GM12878 (cell line): ENCODE results near the gene PHLDB3. TPM values are rescaled to one million over a fixed set of nuclear protein-coding genes. Genes with fewer than 3 reads are reported as not detected.

Experiments
- ATAC-seq: fragments of 200-7000 bp; cut with Tn5 transposase; 3 replicates; pipeline ENCODE4 v1.9.1; 2020; ENCODE audit warnings: mild to moderate bottlenecking, moderate library complexity
- BruUV-seq: library from RNA; stranded (reverse); fragments of 400-500 nt; replicated peaks from 2 replicates; lab custom pipeline; 2021; lab: Mats Ljungman, UMichigan
- CTCF ChIA-PET: fragments of 300-600 bp; sonication (Branson Sonifier 250); formaldehyde crosslinking; extraction: SDS; loops from one replicate; lab custom pipeline; 2021; ENCODE audit warnings: inconsistent platforms; lab: Yijun Ruan, JAX
- POLR2A ChIA-PET: fragments of 350-600 bp; formaldehyde crosslinking; extraction: SDS; loops from one replicate; lab custom pipeline; 2021; ENCODE audit warnings: inconsistent platforms; lab: Charles Lee
- RAD21 ChIA-PET: fragments of 300-600 bp; sonication (Branson Sonifier 250); formaldehyde crosslinking; loops from one replicate; lab custom pipeline; 2023; ENCODE audit warnings: antibody characterized with exemption; ENCODE audit not compliant: unreplicated experiment; lab: Charles Lee
- SMC1A ChIA-PET: fragments of 300-600 bp; sonication (Branson Sonifier 250); formaldehyde crosslinking; loops from one replicate; lab custom pipeline; 2023; ENCODE audit not compliant: unreplicated experiment, uncharacterized antibody; lab: Charles Lee
- DNase-seq: peaks from one replicate; pipeline ENCODE4 v3.0.0-alpha.2; 2011; ENCODE audit warnings: low read depth, low spot score
- FAIRE-seq: peaks from 3 replicates; lab custom pipeline; 2011; peaks lifted over from hg19 to GRCh38; lab: Jason Lieb, UNC
- H2AFZ ChIP-seq: 2 replicates; pipeline ENCODE4 v1.6.0; 2011; ENCODE audit warnings: low read depth, low read length, control low read depth; ENCODE audit not compliant: control insufficient read depth
- H3K27ac ChIP-seq: 2 replicates; pipeline ENCODE4 v1.5.1; 2011; ENCODE audit warnings: control low read depth; ENCODE audit not compliant: control insufficient read depth, insufficient read depth
- H3K27me3 ChIP-seq, 2 experiments: replicated peaks in 1 of 2; 2 replicates each; pipeline versions ENCODE4 v1.6.0 to v1.6.1; 2011; ENCODE audit warnings: low read length in 1 of 2; ENCODE audit not compliant: control insufficient read depth in 2 of 2, insufficient read depth in 2 of 2
- H3K36me3 ChIP-seq, 2 experiments: 2 replicates each; pipeline ENCODE4 v1.5.1; 2011; ENCODE audit warnings: low read length in 1 of 2; ENCODE audit not compliant: control insufficient read depth in 2 of 2, insufficient read depth in 2 of 2
- H3K4me1 ChIP-seq: 2 replicates; pipeline ENCODE4 v1.6.1; 2011; ENCODE audit warnings: mild to moderate bottlenecking, low read length, moderate library complexity, mixed read lengths; ENCODE audit not compliant: control insufficient read depth, insufficient read depth
- H3K4me2 ChIP-seq: 2 replicates; pipeline ENCODE4 v1.6.0; 2011; ENCODE audit warnings: control low read depth; ENCODE audit not compliant: control insufficient read depth, insufficient read depth
- H3K4me3 ChIP-seq: fragments of 200-600 bp; sonication (generic); 2 replicates; pipeline ENCODE4 v1.5.1; 2016
- H3K79me2 ChIP-seq: 2 replicates; pipeline ENCODE4 v1.6.0; 2011; ENCODE audit warnings: low read length; ENCODE audit not compliant: control insufficient read depth, insufficient read depth
- H3K9ac ChIP-seq: 2 replicates; pipeline ENCODE4 v1.8.0; 2011; ENCODE audit warnings: low read length, control low read depth, mixed read lengths; ENCODE audit not compliant: control insufficient read depth, insufficient read depth
- H3K9me3 ChIP-seq: replicated peaks from 3 replicates; pipeline ENCODE4 v1.5.1; 2011; ENCODE audit warnings: mild to moderate bottlenecking, low read length; ENCODE audit not compliant: control insufficient read depth, insufficient read depth
- H4K20me1 ChIP-seq: 2 replicates; pipeline ENCODE4 v1.6.0; 2011; ENCODE audit not compliant: control insufficient read depth, insufficient read depth
- CHD1 ChIP-seq: IDR thresholded peaks from 2 replicates; pipeline ENCODE4 v1.6.1; 2012; ENCODE audit warnings: low read depth, low read length, improper control_type of control experiment
- CUX1 ChIP-seq: IDR thresholded peaks from 2 replicates; pipeline ENCODE4 v1.6.1; 2012; ENCODE audit warnings: improper control_type of control experiment, low read depth, low read length; ENCODE audit not compliant: insufficient replicate concordance
- E4F1 ChIP-seq: fragments of 450-650 bp; IDR thresholded peaks from 2 replicates; pipeline ENCODE4 v1.6.1; 2018; ENCODE audit warnings: borderline replicate concordance, mild to moderate bottlenecking; ENCODE audit not compliant: partially characterized antibody
- EZH2 ChIP-seq: IDR thresholded peaks from 2 replicates; pipeline ENCODE4 v1.6.1; 2012; ENCODE audit warnings: low read depth, mild to moderate bottlenecking, control low read depth, inconsistent platforms, low read length, borderline replicate concordance; ENCODE audit not compliant: control insufficient read depth
- IRF3 ChIP-seq: fragments of 450-650 bp; IDR thresholded peaks from 2 replicates; pipeline ENCODE4 v1.6.1; 2014; ENCODE audit warnings: mild to moderate bottlenecking
- IRF4 ChIP-seq: IDR thresholded peaks from 2 replicates; pipeline ENCODE4 v1.6.1; 2011; ENCODE audit warnings: low read depth, low read length
- NBN ChIP-seq: fragments of 450-650 bp; IDR thresholded peaks from 2 replicates; pipeline ENCODE4 v1.6.1; 2016
- PAX8 ChIP-seq: fragments of 450-650 bp; IDR thresholded peaks from 2 replicates; pipeline ENCODE4 v1.6.1; 2017; ENCODE audit warnings: mild to moderate bottlenecking, moderate library complexity
- POLR2AphosphoS2 ChIP-seq: IDR thresholded peaks from 2 replicates; pipeline ENCODE4 v1.6.1; 2011; ENCODE audit warnings: low read depth, mild to moderate bottlenecking, low read length, improper control_type of control experiment, moderate library complexity
- POLR2AphosphoS5 ChIP-seq: IDR thresholded peaks from 2 replicates; pipeline ENCODE4 v1.6.1; 2011; ENCODE audit warnings: mild to moderate bottlenecking, low read length, inconsistent platforms
- RELB ChIP-seq: fragments of 450-650 bp; IDR thresholded peaks from 2 replicates; pipeline ENCODE4 v1.6.1; 2017; ENCODE audit warnings: low read depth, mild to moderate bottlenecking, moderate library complexity
- SMAD1 ChIP-seq: fragments of 450-650 bp; IDR thresholded peaks from 2 replicates; pipeline ENCODE4 v1.6.1; 2018; ENCODE audit warnings: mild to moderate bottlenecking, low read depth; ENCODE audit not compliant: partially characterized antibody
- SREBF1 ChIP-seq: IDR thresholded peaks from 2 replicates; pipeline ENCODE4 v1.6.1; 2012; ENCODE audit warnings: mild to moderate bottlenecking, low read length
- TCF3 ChIP-seq: IDR thresholded peaks from 2 replicates; pipeline ENCODE4 v1.6.1; 2012; ENCODE audit warnings: low read depth, mild to moderate bottlenecking, low read length, borderline replicate concordance; ENCODE audit not compliant: insufficient read depth
- WGBS: methylation state at CpG from one replicate; pipeline ENCODE4 v1.1.6; 2016; ENCODE audit warnings: low lambda C conversion rate; ENCODE audit not compliant: insufficient replicate concordance, insufficient coverage; ENCODE audit errors: missing lambda C conversion rate; 5-methylcytosine and 5-hydroxymethylcytosine counted together
- in situ Hi-C: fragments of 300-500 bp; cut with MboI; formaldehyde crosslinking; loops from 9 replicates; pipeline ENCODE4 v1.14.3; 2018; ENCODE audit warnings: mixed read lengths
- intact Hi-C: fragments of 100-400 bp; cut with micrococcal nuclease; formaldehyde crosslinking; loops from one replicate; pipeline ENCODE4 v1.14.2; 2022; ENCODE audit not compliant: unreplicated experiment
- polyA plus RNA-seq, 11 experiments: library from polyadenylated mRNA; depleted of rRNA in 4 of 11; unstranded in 6 of 11; stranded (reverse) in 5 of 11; fragments of >200 nt; fragmentation: Nextera tagmentation in 4 of 11; fragmentation: Illumina TruSeq in 1 of 11; extraction: Ambion mirVana in 4 of 11; extraction: Trizol in 1 of 11; gene quantifications; 1 replicate in 1 of 11; 2 replicates in 10 of 11; pipeline versions ENCODE4 v1.2.1 to v1.2.3, GENCODE V29; 2011 to 2016; ENCODE audit warnings: inconsistent platforms in 2 of 11, missing spikeins in 2 of 11, low read depth in 1 of 11
- total RNA-seq, 4 experiments: library from RNA; depleted of rRNA in 3 of 4; stranded (reverse); fragments of >200 nt in 3 of 4; fragmentation: Illumina TruSeq in 1 of 4; extraction: Trizol in 1 of 4; gene quantifications; 2 replicates each; pipeline versions ENCODE4 v1.2.1 to v1.2.3, GENCODE V29; 2013 to 2021

PHLDB3 gene
- total and polyA plus RNA-seq, 10 of the 15 experiments (the other 5 are each of a cell fraction or from before 2014, with no cell fraction given), result 0.13 to 13.0 (median 5.5) TPM

GRCh38 chr19:43499042-43499441 is 5.5 kb downstream of the PHLDB3 start:
- FAIRE-seq (no peak), ATAC-seq (no peak), DNase-seq (no peak)
- Histone ChIP-seq H3K36me3 (0 out of 4 replicates have a peak, but pooled peaks cover 0 to 4% of the 10 kb centered on the region in 2 experiments), H4K20me1 (no peaks in the 10 kb centered on the region), H3K9ac (no peak overlapping the region), H3K4me1 (no peaks in the 10 kb centered on the region), H3K79me2 (no peaks in the 10 kb centered on the region; the same call in 1 of the 2 replicates), H3K27me3 (no peaks in the 10 kb centered on the region), H3K9me3 (no peaks in the 10 kb centered on the region), H3K4me3 (no peak overlapping the region), H2AFZ (no peak overlapping the region), H3K27ac (no peak overlapping the region), H3K4me2 (no peak overlapping the region)
- ChIA-PET RAD21 (no interaction called here), SMC1A (no interaction called here), CTCF (interaction anchor here (1.0 to 2.4 kb wide), 2 partner anchors 20 to 311 kb away, joined by 3 to 7 read pairs; no protein-coding TSS in a partner anchor), POLR2A (interaction anchor here (0.6 kb wide), 1 partner anchor 401 kb away, joined by 4 read pairs; no protein-coding TSS in a partner anchor)
- in situ Hi-C loops, result no loop called here
- WGBS, result 72% methylated on average over 3 of the region's 3 CpGs
- no TSS peak for BruUV-seq
- intact Hi-C loops, result no loop called here
- TF ChIP-seq POLR2AphosphoS2 (no peak), RELB (no peak), SREBF1 (no peak), IRF3 (no peak), EZH2 (no peak), IRF4 (no peak), NBN (no peak), CUX1 (no peak), PAX8 (no peak), TCF3 (no peak), SMAD1 (no peak), CHD1 (no peak), E4F1 (no peak), POLR2AphosphoS5 (no peak)
